HEK293 (cell line): ENCODE measurements around the gene SPOCK1.

Experiments used
- CTCF ChIA-PET: fragments of 350-600 bp; formaldehyde crosslinking; extraction: SDS; loops from one replicate; lab custom pipeline; 2021; ENCODE audit warnings: antibody characterized with exemption; lab: Yijun Ruan, JAX
- POLR2A ChIA-PET: fragments of 300-600 bp; formaldehyde crosslinking; extraction: SDS; loops from one replicate; lab custom pipeline; 2020; ENCODE audit warnings: antibody characterized with exemption, inconsistent platforms; lab: Yijun Ruan, JAX
- H3K27ac ChIP-seq: fragments of 200-500 bp; sonication (Bioruptor generic); 2 replicates; pipeline ENCODE4 v1.5.1; 2014; ENCODE audit warnings: low read depth, low read length, control low read depth, inconsistent platforms; ENCODE audit errors: extremely low read depth
- H3K36me3 ChIP-seq, 2 experiments: fragments of 200-500 bp in 1 of 2; sonication (Bioruptor generic) in 1 of 2; 1 replicate in 1 of 2; 2 replicates in 1 of 2; pipeline ENCODE4 v1.5.1; 2014 to 2017; ENCODE audit warnings: inconsistent platforms in 2 of 2, low read length in 2 of 2; ENCODE audit not compliant: control insufficient read depth in 2 of 2, insufficient read depth in 1 of 2
- H3K4me1 ChIP-seq: fragments of 200-500 bp; sonication (Bioruptor generic); 2 replicates; pipeline ENCODE4 v1.5.1; 2014; ENCODE audit warnings: mild to moderate bottlenecking, low read length, inconsistent platforms; ENCODE audit not compliant: control insufficient read depth, insufficient read depth
- H3K4me3 ChIP-seq: 2 replicates; pipeline ENCODE4 v1.5.1; 2011; ENCODE audit warnings: low read depth, mild to moderate bottlenecking, control low read depth, low read length, moderate library complexity
- H3K9me3 ChIP-seq: fragments of 200-500 bp; sonication (Bioruptor generic); 2 replicates; pipeline ENCODE4 v1.5.1; 2014; ENCODE audit warnings: low read depth, low read length, inconsistent platforms; ENCODE audit not compliant: control insufficient read depth, insufficient read depth
- FEZF1 ChIP-seq: fragments of 450-650 bp; formaldehyde crosslinking; IDR thresholded peaks from 2 replicates; pipeline ENCODE4 v1.5.1; 2016; ENCODE audit warnings: missing biosample characterization, missing genetic modification characterization
- OSR2 ChIP-seq: fragments of 450-650 bp; formaldehyde crosslinking; IDR thresholded peaks from 2 replicates; pipeline ENCODE4 v1.5.1; 2016; ENCODE audit warnings: missing biosample characterization, missing genetic modification characterization
- PRDM6 ChIP-seq: fragments of 450-650 bp; formaldehyde crosslinking; IDR thresholded peaks from 2 replicates; pipeline ENCODE4 v1.5.1; 2017; ENCODE audit warnings: missing biosample characterization, missing genetic modification characterization
- TRIM28 ChIP-seq: IDR thresholded peaks from 2 replicates; pipeline ENCODE4 v1.6.1; 2011; ENCODE audit warnings: low read length, control low read depth, borderline replicate concordance
- ZIC2 ChIP-seq: fragments of 450-650 bp; formaldehyde crosslinking; IDR thresholded peaks from 2 replicates; pipeline ENCODE4 v1.5.1; 2016; ENCODE audit warnings: missing biosample characterization, missing genetic modification characterization
- ZNF184 ChIP-seq: fragments of 450-650 bp; IDR thresholded peaks from 2 replicates; pipeline ENCODE4 v1.5.1; 2018; ENCODE audit warnings: missing biosample characterization, mild to moderate bottlenecking, missing genetic modification characterization
- TF ChIP-seq, protein P1 (sequence below): fragments of 450-650 bp; formaldehyde crosslinking; IDR thresholded peaks from 2 replicates; pipeline ENCODE4 v1.5.1; 2016; ENCODE audit warnings: missing biosample characterization, missing genetic modification characterization, low read depth
- TF ChIP-seq, protein P2 (sequence below): fragments of 450-650 bp; formaldehyde crosslinking; IDR thresholded peaks from 2 replicates; pipeline ENCODE4 v1.5.1; 2016; ENCODE audit warnings: missing biosample characterization, missing genetic modification characterization, borderline replicate concordance
- TF ChIP-seq, protein P3 (sequence below): fragments of 450-650 bp; formaldehyde crosslinking; conservative IDR thresholded peaks from 2 replicates; pipeline ENCODE4 v1.5.1; 2016; ENCODE audit warnings: low read depth, missing biosample characterization, missing genetic modification characterization

Gene SPOCK1

GRCh38 chr5:137019229-137019628 lies 479.9 kb downstream of the SPOCK1 start:
- 0 out of 2 replicates have a peak, but pooled peaks cover 3% of the 10 kb centered on the region for H3K4me1 ChIP-seq
- H3K27ac ChIP-seq, result no peak overlapping the region
- TF ChIP-seq PRDM6 (peak; percentile 55; the same call in 1 of the 2 replicates), ZIC2 (tag by site-specific recombination) (no peak), FEZF1 (tag by site-specific recombination) (peak; percentile 61)
- TF ChIP-seq, protein P1, sequence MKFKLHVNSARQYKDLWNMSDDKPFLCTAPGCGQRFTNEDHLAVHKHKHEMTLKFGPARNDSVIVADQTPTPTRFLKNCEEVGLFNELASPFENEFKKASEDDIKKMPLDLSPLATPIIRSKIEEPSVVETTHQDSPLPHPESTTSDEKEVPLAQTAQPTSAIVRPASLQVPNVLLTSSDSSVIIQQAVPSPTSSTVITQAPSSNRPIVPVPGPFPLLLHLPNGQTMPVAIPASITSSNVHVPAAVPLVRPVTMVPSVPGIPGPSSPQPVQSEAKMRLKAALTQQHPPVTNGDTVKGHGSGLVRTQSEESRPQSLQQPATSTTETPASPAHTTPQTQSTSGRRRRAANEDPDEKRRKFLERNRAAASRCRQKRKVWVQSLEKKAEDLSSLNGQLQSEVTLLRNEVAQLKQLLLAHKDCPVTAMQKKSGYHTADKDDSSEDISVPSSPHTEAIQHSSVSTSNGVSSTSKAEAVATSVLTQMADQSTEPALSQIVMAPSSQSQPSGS (tag by site-specific recombination), result peak; percentile 71
- TF ChIP-seq, protein P2, sequence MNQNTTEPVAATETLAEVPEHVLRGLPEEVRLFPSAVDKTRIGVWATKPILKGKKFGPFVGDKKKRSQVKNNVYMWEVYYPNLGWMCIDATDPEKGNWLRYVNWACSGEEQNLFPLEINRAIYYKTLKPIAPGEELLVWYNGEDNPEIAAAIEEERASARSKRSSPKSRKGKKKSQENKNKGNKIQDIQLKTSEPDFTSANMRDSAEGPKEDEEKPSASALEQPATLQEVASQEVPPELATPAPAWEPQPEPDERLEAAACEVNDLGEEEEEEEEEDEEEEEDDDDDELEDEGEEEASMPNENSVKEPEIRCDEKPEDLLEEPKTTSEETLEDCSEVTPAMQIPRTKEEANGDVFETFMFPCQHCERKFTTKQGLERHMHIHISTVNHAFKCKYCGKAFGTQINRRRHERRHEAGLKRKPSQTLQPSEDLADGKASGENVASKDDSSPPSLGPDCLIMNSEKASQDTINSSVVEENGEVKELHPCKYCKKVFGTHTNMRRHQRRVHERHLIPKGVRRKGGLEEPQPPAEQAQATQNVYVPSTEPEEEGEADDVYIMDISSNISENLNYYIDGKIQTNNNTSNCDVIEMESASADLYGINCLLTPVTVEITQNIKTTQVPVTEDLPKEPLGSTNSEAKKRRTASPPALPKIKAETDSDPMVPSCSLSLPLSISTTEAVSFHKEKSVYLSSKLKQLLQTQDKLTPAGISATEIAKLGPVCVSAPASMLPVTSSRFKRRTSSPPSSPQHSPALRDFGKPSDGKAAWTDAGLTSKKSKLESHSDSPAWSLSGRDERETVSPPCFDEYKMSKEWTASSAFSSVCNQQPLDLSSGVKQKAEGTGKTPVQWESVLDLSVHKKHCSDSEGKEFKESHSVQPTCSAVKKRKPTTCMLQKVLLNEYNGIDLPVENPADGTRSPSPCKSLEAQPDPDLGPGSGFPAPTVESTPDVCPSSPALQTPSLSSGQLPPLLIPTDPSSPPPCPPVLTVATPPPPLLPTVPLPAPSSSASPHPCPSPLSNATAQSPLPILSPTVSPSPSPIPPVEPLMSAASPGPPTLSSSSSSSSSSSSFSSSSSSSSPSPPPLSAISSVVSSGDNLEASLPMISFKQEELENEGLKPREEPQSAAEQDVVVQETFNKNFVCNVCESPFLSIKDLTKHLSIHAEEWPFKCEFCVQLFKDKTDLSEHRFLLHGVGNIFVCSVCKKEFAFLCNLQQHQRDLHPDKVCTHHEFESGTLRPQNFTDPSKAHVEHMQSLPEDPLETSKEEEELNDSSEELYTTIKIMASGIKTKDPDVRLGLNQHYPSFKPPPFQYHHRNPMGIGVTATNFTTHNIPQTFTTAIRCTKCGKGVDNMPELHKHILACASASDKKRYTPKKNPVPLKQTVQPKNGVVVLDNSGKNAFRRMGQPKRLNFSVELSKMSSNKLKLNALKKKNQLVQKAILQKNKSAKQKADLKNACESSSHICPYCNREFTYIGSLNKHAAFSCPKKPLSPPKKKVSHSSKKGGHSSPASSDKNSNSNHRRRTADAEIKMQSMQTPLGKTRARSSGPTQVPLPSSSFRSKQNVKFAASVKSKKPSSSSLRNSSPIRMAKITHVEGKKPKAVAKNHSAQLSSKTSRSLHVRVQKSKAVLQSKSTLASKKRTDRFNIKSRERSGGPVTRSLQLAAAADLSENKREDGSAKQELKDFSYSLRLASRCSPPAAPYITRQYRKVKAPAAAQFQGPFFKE, result no peak
- TF ChIP-seq, protein P3, sequence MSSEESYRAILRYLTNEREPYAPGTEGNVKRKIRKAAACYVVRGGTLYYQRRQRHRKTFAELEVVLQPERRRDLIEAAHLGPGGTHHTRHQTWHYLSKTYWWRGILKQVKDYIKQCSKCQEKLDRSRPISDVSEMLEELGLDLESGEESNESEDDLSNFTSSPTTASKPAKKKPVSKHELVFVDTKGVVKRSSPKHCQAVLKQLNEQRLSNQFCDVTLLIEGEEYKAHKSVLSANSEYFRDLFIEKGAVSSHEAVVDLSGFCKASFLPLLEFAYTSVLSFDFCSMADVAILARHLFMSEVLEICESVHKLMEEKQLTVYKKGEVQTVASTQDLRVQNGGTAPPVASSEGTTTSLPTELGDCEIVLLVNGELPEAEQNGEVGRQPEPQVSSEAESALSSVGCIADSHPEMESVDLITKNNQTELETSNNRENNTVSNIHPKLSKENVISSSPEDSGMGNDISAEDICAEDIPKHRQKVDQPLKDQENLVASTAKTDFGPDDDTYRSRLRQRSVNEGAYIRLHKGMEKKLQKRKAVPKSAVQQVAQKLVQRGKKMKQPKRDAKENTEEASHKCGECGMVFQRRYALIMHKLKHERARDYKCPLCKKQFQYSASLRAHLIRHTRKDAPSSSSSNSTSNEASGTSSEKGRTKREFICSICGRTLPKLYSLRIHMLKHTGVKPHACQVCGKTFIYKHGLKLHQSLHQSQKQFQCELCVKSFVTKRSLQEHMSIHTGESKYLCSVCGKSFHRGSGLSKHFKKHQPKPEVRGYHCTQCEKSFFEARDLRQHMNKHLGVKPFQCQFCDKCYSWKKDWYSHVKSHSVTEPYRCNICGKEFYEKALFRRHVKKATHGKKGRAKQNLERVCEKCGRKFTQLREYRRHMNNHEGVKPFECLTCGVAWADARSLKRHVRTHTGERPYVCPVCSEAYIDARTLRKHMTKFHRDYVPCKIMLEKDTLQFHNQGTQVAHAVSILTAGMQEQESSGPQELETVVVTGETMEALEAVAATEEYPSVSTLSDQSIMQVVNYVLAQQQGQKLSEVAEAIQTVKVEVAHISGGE (tag by site-specific recombination), result no peak
- CTCF ChIA-PET, result interaction anchor here (0.7 kb wide), 1 partner anchor 184 kb away, joined by 3 read pairs; no protein-coding TSS in a partner anchor
- no peak overlapping the region for H3K4me3 ChIP-seq
- H3K36me3 ChIP-seq, result no peaks in the 10 kb centered on the region
- POLR2A ChIA-PET, result no interaction called here
- no peaks in the 10 kb centered on the region for H3K9me3 ChIP-seq

DNA sequence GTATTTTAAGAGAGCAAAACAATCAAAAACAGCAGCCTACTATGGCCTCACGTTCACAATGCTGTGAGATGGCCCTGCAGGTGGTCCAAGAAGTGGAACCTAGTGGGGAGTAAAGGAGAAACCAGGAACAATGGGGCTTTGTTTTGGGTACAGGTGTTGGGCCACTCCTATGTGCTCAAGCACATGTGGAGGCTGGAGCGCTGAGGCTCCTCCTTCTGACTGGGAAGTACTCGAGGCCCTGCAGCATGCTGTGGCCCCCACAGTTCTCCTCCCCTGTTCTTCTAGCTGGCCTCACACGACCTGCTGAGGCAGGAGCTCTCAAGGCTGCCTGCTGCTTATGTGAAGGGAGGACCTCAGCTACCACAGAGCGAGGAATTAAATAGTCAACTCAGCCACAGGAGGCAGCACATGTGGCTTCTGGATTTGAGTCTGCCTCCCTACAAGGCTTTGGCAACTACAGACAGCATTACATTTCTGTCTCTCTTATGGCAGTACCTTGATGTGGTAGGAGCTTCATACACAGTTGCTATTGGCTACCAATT lies 482.3 kb downstream of the SPOCK1 start:
- H3K4me3 ChIP-seq, result no peak overlapping the region
- H3K36me3 ChIP-seq, result no peaks in the 10 kb centered on the region
- no peaks in the 10 kb centered on the region for H3K9me3 ChIP-seq
- no peaks in the 10 kb centered on the region for H3K4me1 ChIP-seq
- ChIA-PET POLR2A (no interaction called here), CTCF (interaction anchor here (0.6 to 1.3 kb wide), 4 partner anchors 58 to 908 kb away, joined by 3 to 4 read pairs (median 3); no protein-coding TSS in a partner anchor)
- no peak overlapping the region for H3K27ac ChIP-seq
- TF ChIP-seq ZIC2 (tag by site-specific recombination) (peak; percentile 100), TRIM28 (no peak), OSR2 (peak; percentile 78), ZNF184 (tag by site-specific recombination) (no peak)
